HepG2 (cell line): ENCODE results near the gene TEX22. TPM values are rescaled to one million over a fixed set of nuclear protein-coding genes. Genes with fewer than 3 reads are reported as not detected.

Experiments
- ATAC-seq: fragments of 200-7000 bp; cut with Tn5 transposase; 3 replicates; pipeline ENCODE4 v1.9.1; 2020; ENCODE audit warnings: mild to moderate bottlenecking, moderate library complexity
- BruUV-seq: library from RNA; stranded (reverse); fragments of 400-500 nt; replicated peaks from 2 replicates; lab custom pipeline; 2021; lab: Mats Ljungman, UMichigan
- CTCF ChIA-PET: fragments of 300-600 bp; formaldehyde crosslinking; extraction: SDS; loops from one replicate; lab custom pipeline; 2021; ENCODE audit warnings: low total read pairs, inconsistent platforms, low intra/inter-chr PET ratio; lab: Yijun Ruan, JAX
- POLR2A ChIA-PET: fragments of 350-600 bp; sonication (Branson Sonifier 250); formaldehyde crosslinking; loops from one replicate; lab custom pipeline; 2020; ENCODE audit warnings: antibody characterized with exemption, inconsistent platforms; lab: Yijun Ruan, JAX
- DNase-seq: peaks from one replicate; pipeline ENCODE4 v3.0.0-alpha.2; 2015; ENCODE audit warnings: low spot score
- FAIRE-seq: peaks from 3 replicates; lab custom pipeline; 2011; peaks lifted over from hg19 to GRCh38; lab: Jason Lieb, UNC
- H2AFZ ChIP-seq: one replicate; pipeline ENCODE4 v1.6.1; 2011; ENCODE audit warnings: low read length, inconsistent platforms
- H3K27ac ChIP-seq: fragments of 300-600 bp; 3 replicates; pipeline ENCODE4 v1.8.0; 2011; ENCODE audit warnings: mixed run types, mild to moderate bottlenecking, mixed read lengths, low read length, inconsistent platforms; ENCODE audit not compliant: insufficient read depth; ENCODE audit errors: extremely low read length
- H3K27me3 ChIP-seq, 2 experiments: fragments of 200-600 bp in 1 of 2; 2 replicates in 1 of 2; 3 replicates in 1 of 2; pipeline versions ENCODE4 v1.6.0 to v1.8.0; 2011; ENCODE audit warnings: low read length in 2 of 2, mild to moderate bottlenecking in 2 of 2, moderate library complexity in 2 of 2, inconsistent platforms in 1 of 2; ENCODE audit not compliant: insufficient read depth in 2 of 2, control insufficient read depth in 1 of 2
- H3K36me3 ChIP-seq, 2 experiments: fragments of 200-600 bp in 1 of 2; replicated peaks in 1 of 2; 2 replicates in 1 of 2; 3 replicates in 1 of 2; pipeline versions ENCODE4 v1.5.1 to v1.8.0; 2011; ENCODE audit warnings: low read length in 2 of 2, inconsistent platforms in 1 of 2; ENCODE audit not compliant: insufficient read depth in 2 of 2, control insufficient read depth in 1 of 2
- H3K4me1 ChIP-seq: 2 replicates; pipeline ENCODE4 v1.5.1; 2012; ENCODE audit warnings: low read length, inconsistent platforms; ENCODE audit not compliant: insufficient read depth
- H3K4me2 ChIP-seq: 2 replicates; pipeline ENCODE4 v1.6.0; 2011; ENCODE audit warnings: low read depth, low read length, inconsistent platforms
- H3K4me3 ChIP-seq, 3 experiments: fragments of 200-600 bp in 1 of 3; sonication (generic), shearing (Covaris generic) in 1 of 3; replicated peaks in 1 of 3; 2 replicates each; pipeline ENCODE4 v1.5.1; 2011 to 2016; ENCODE audit warnings: low read length in 3 of 3, inconsistent platforms in 2 of 3, low read depth in 2 of 3, mild to moderate bottlenecking in 2 of 3, control low read depth in 1 of 3, mixed read lengths in 1 of 3; ENCODE audit not compliant: insufficient read depth in 1 of 3
- H3K79me2 ChIP-seq: one replicate; pipeline ENCODE4 v1.6.1; 2011; ENCODE audit warnings: low read length, inconsistent platforms; ENCODE audit not compliant: insufficient read depth
- H3K9ac ChIP-seq: 2 replicates; pipeline ENCODE4 v1.6.0; 2011; ENCODE audit warnings: mild to moderate bottlenecking, low read depth, low read length, inconsistent platforms; ENCODE audit not compliant: insufficient read depth
- H3K9me3 ChIP-seq: 2 replicates; pipeline ENCODE4 v1.5.1; 2012; ENCODE audit warnings: mild to moderate bottlenecking, low read length
- H4K20me1 ChIP-seq: 2 replicates; pipeline ENCODE4 v1.6.0; 2011; ENCODE audit warnings: inconsistent platforms, mild to moderate bottlenecking, low read length, moderate library complexity; ENCODE audit not compliant: insufficient read depth
- AGO2 ChIP-seq: fragments of 200-400 bp; formaldehyde crosslinking; optimal IDR thresholded peaks from 2 replicates; pipeline ENCODE3; 2017; ENCODE audit warnings: mild to moderate bottlenecking, low read depth, low read length, moderate library complexity
- CBX1 ChIP-seq: IDR thresholded peaks from one replicate; pipeline ENCODE4 v1.6.1; 2016; ENCODE audit warnings: antibody characterized with exemption, low read depth
- JDP2 ChIP-seq: sonication (generic); formaldehyde crosslinking; IDR thresholded peaks from 2 replicates; pipeline ENCODE4 v1.8.1; 2022; ENCODE audit warnings: missing genetic modification reagents, borderline replicate concordance
- NFIC ChIP-seq: IDR thresholded peaks from 2 replicates; pipeline ENCODE4 v1.6.1; 2012; ENCODE audit warnings: mild to moderate bottlenecking, low read length, inconsistent platforms
- NR1H2 ChIP-seq: sonication (generic); formaldehyde crosslinking; IDR thresholded peaks from 2 replicates; pipeline ENCODE4 v1.8.1; 2022; ENCODE audit warnings: low read depth, missing genetic modification reagents, borderline replicate concordance
- NR2C2 ChIP-seq: sonication (generic); formaldehyde crosslinking; IDR thresholded peaks from 2 replicates; pipeline ENCODE4 v1.4.0; 2020; ENCODE audit warnings: missing genetic modification reagents, mild to moderate bottlenecking, moderate library complexity, borderline replicate concordance
- NR2F6 ChIP-seq, 2 experiments: IDR thresholded peaks; 2 replicates each; pipeline ENCODE4 v1.6.1; 2016; ENCODE audit warnings: antibody characterized with exemption in 1 of 2, mild to moderate bottlenecking in 1 of 2
- PAF1 ChIP-seq: IDR thresholded peaks from 2 replicates; pipeline ENCODE4 v1.6.1; 2016; ENCODE audit warnings: missing genetic modification reagents, missing compliant biosample characterization
- RBM22 ChIP-seq: fragments of 200-400 bp; formaldehyde crosslinking; optimal IDR thresholded peaks from 2 replicates; pipeline ENCODE3; 2017; ENCODE audit warnings: mild to moderate bottlenecking, low read length, moderate library complexity
- RXRA ChIP-seq: sonication (generic); formaldehyde crosslinking; IDR thresholded peaks from 2 replicates; pipeline ENCODE4 v1.5.1; 2020; ENCODE audit warnings: missing genetic modification reagents
- SP5 ChIP-seq: IDR thresholded peaks from 2 replicates; pipeline ENCODE4 v1.6.1; 2016; ENCODE audit warnings: low read depth, borderline replicate concordance
- TARDBP ChIP-seq: sonication (generic); formaldehyde crosslinking; IDR thresholded peaks from 2 replicates; pipeline ENCODE4 v1.8.0; 2022; ENCODE audit warnings: mild to moderate bottlenecking, missing genetic modification reagents
- ZBTB38 ChIP-seq: sonication (generic); formaldehyde crosslinking; IDR thresholded peaks from 2 replicates; pipeline ENCODE4 v1.5.1; 2020; ENCODE audit warnings: mild to moderate bottlenecking, missing genetic modification reagents
- ZC3H4 ChIP-seq: sonication (generic); formaldehyde crosslinking; IDR thresholded peaks from 2 replicates; pipeline ENCODE4 v1.4.0; 2020; ENCODE audit warnings: missing genetic modification reagents, borderline replicate concordance
- ZHX1 ChIP-seq: sonication (generic); formaldehyde crosslinking; IDR thresholded peaks from 2 replicates; pipeline ENCODE4 v1.8.1; 2022; ENCODE audit warnings: low read depth, mild to moderate bottlenecking, missing genetic modification reagents
- ZNF121 ChIP-seq: sonication (generic); formaldehyde crosslinking; IDR thresholded peaks from 2 replicates; pipeline ENCODE4 v1.5.0; 2020; ENCODE audit warnings: mild to moderate bottlenecking, missing genetic modification reagents
- ZNF292 ChIP-seq: sonication (generic); formaldehyde crosslinking; IDR thresholded peaks from 2 replicates; pipeline ENCODE4 v1.8.1; 2022; ENCODE audit warnings: mild to moderate bottlenecking, low read depth, missing genetic modification reagents, borderline replicate concordance
- ZNF557 ChIP-seq: sonication (generic); formaldehyde crosslinking; IDR thresholded peaks from 2 replicates; pipeline ENCODE4 v1.4.0; 2020; ENCODE audit warnings: missing genetic modification reagents
- WGBS: methylation state at CpG from one replicate; pipeline ENCODE4 v1.1.6; 2017; ENCODE audit warnings: low lambda C conversion rate; 5-methylcytosine and 5-hydroxymethylcytosine counted together
- in situ Hi-C: cut with HindIII; loops from 2 replicates; pipeline ENCODE4 v1.10.0; 2017; ENCODE audit warnings: low pct_unique_long_range_greater_than_20kb; ENCODE audit not compliant: extremely low pct_ligation_motif_present
- intact Hi-C: fragments of 100-400 bp; cut with micrococcal nuclease; formaldehyde crosslinking; loops from one replicate; pipeline ENCODE4 v1.10.0; 2022; ENCODE audit not compliant: unreplicated experiment
- polyA plus RNA-seq, 8 experiments: library from polyadenylated mRNA; depleted of rRNA in 3 of 8; stranded (reverse) in 7 of 8; unstranded in 1 of 8; fragments of >200 nt; fragmentation: Illumina TruSeq in 4 of 8; extraction: Trizol in 4 of 8; gene quantifications; 2 replicates each; pipeline versions ENCODE4 v1.2.1 to v1.2.3, GENCODE V29; 2011 to 2016; ENCODE audit warnings: low read depth in 4 of 8, missing spikeins in 1 of 8, mixed read lengths in 1 of 8; ENCODE audit not compliant: insufficient read depth in 1 of 8
- total RNA-seq, 5 experiments: library from RNA; depleted of rRNA; stranded (reverse); fragments of >200 nt; fragmentation: Illumina TruSeq; extraction: Trizol; gene quantifications; 2 replicates each; pipeline ENCODE4 v1.2.3, GENCODE V29; 2016; ENCODE audit warnings: low read depth in 1 of 5
- TF ChIP-seq, protein P1 (sequence below): sonication (generic); formaldehyde crosslinking; IDR thresholded peaks from 2 replicates; pipeline ENCODE4 v1.5.1; 2020; ENCODE audit warnings: mild to moderate bottlenecking, missing genetic modification reagents, moderate library complexity

The TEX22 gene
- total and polyA plus RNA-seq, 2 of the 13 experiments (the other 11 are each of a cell fraction or from before 2014, with no cell fraction given): 0.07 to 0.27 TPM

DNA sequence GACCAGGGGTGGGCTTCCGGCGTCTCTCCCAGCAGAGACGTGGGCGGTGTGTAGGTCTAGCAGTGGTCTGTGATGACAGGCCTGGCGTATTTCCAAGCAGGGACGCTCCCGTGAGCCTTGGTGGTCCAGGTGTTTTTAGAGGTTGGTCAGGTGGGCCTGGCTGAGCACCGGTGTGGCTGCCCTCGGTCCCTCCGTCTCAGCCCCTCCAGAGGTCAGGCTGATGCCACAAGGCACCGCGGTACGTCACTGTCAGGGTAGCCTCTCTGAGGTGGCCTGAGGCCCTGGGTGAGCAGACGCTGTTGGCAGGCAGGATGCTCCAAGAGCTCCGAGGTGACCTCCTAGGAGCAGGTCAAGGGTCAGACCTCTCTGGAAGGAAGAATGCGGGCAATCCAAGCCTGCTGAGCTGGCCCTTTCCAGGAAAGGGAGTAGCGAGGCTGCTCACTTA lies 34.8 kb downstream of the TEX22 start:
- Histone ChIP-seq H2AFZ (no peak overlapping the region), H3K36me3 (peaks cover 2 to 11% of the 10 kb centered on the region in 2 experiments; a peak in 2 of 5 replicates), H3K4me2 (no peak overlapping the region), H3K27ac (no peak overlapping the region), H3K27me3 (no peaks in the 10 kb centered on the region), H4K20me1 (0 out of 2 replicates have a peak, but pooled peaks cover 3% of the 10 kb centered on the region), H3K4me3 (no peak overlapping the region), H3K79me2 (peaks cover 38% of the 10 kb centered on the region), H3K9ac (no peak overlapping the region), H3K4me1 (peaks cover 17% of the 10 kb centered on the region), H3K9me3 (no peaks in the 10 kb centered on the region)
- in situ Hi-C loops: no loop called here
- CTCF ChIA-PET: no interaction called here
- POLR2A ChIA-PET: no interaction called here
- BruUV-seq: no TSS peak
- FAIRE-seq (no peak), ATAC-seq (peak; percentile 43), DNase-seq (no peak)
- intact Hi-C loops: no loop called here
- 80% methylated on average over 10 of the region's 17 CpGs for WGBS
- TF ChIP-seq CBX1: no peak
- TF ChIP-seq ZNF292 (CRISPR knock-in tag): no peak
- 0 out of 2 replicates have a peak, but pooled peaks have one; percentile 20 for TF ChIP-seq ZBTB38 (CRISPR knock-in tag)
- 0 out of 2 replicates have a peak, but pooled peaks have one; percentile 62 for TF ChIP-seq PAF1 (CRISPR knock-in tag)
- no peak for TF ChIP-seq ZHX1 (CRISPR knock-in tag)
- TF ChIP-seq RXRA (CRISPR knock-in tag): 0 out of 2 replicates have a peak, but pooled peaks have one; percentile 13
- no peak for TF ChIP-seq NFIC
- TF ChIP-seq ZC3H4 (CRISPR knock-in tag): no peak
- TF ChIP-seq SP5 (CRISPR knock-in tag): no peak
- TF ChIP-seq ZNF557 (CRISPR knock-in tag): no peak
- TF ChIP-seq TARDBP: no peak
- peak; percentile 24; the same call in 1 of the 2 replicates for TF ChIP-seq NR2F6 (IDR thresholded peaks at IDR 0.05)
- no peak for TF ChIP-seq NR2F6 (CRISPR knock-in tag; IDR thresholded peaks at IDR 0.05)
- TF ChIP-seq AGO2: peak; percentile 91
- TF ChIP-seq NR1H2: no peak
- no peak for TF ChIP-seq NR2C2 (CRISPR knock-in tag)
- TF ChIP-seq ZNF121 (CRISPR knock-in tag): no peak
- TF ChIP-seq RBM22: peak; percentile 53
- TF ChIP-seq JDP2 (CRISPR knock-in tag): no peak
- TF ChIP-seq, protein P1, sequence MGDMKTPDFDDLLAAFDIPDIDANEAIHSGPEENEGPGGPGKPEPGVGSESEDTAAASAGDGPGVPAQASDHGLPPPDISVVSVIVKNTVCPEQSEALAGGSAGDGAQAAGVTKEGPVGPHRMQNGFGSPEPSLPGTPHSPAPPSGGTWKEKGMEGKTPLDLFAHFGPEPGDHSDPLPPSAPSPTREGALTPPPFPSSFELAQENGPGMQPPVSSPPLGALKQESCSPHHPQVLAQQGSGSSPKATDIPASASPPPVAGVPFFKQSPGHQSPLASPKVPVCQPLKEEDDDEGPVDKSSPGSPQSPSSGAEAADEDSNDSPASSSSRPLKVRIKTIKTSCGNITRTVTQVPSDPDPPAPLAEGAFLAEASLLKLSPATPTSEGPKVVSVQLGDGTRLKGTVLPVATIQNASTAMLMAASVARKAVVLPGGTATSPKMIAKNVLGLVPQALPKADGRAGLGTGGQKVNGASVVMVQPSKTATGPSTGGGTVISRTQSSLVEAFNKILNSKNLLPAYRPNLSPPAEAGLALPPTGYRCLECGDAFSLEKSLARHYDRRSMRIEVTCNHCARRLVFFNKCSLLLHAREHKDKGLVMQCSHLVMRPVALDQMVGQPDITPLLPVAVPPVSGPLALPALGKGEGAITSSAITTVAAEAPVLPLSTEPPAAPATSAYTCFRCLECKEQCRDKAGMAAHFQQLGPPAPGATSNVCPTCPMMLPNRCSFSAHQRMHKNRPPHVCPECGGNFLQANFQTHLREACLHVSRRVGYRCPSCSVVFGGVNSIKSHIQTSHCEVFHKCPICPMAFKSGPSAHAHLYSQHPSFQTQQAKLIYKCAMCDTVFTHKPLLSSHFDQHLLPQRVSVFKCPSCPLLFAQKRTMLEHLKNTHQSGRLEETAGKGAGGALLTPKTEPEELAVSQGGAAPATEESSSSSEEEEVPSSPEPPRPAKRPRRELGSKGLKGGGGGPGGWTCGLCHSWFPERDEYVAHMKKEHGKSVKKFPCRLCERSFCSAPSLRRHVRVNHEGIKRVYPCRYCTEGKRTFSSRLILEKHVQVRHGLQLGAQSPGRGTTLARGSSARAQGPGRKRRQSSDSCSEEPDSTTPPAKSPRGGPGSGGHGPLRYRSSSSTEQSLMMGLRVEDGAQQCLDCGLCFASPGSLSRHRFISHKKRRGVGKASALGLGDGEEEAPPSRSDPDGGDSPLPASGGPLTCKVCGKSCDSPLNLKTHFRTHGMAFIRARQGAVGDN (CRISPR knock-in tag): peak; percentile 23; the same call in 1 of the 2 replicates
